ENCODE results near the gene S100B.
"Not testable (repeated sequence)": the region's sequence is repeated elsewhere in the genome, so short reads cannot be mapped to it uniquely, and the experiment has no call there.

Gene S100B

GRCh38 chr21:46604975-46605766 lies at the start of gene S100B:
Gene S100B, minus strand, starts transcription at chr21:46605082. Its CDS starts 2,667 bp downstream, at chr21:46602415.
- DNase-seq (ENCODE audit: low read depth in 3 of 3): no peak

GRCh38 chr21:46651121-46651520 lies 46.2 kb upstream of the S100B start:
- DNase-seq (ENCODE audit: low read depth in 3 of 3): no peak

- DNase-seq (ENCODE audit: low read depth in 3 of 3): no peak
These were observed 45.7 kb upstream of the S100B start for GRCh38 chr21:46650476-46651098.

- DNase-seq (ENCODE audit: low read depth in 3 of 3): no peak
These were observed 44.5 kb upstream of the S100B start for GRCh38 chr21:46649356-46649755.

GRCh38 chr21:46648539-46648938 lies 43.7 kb upstream of the S100B start:
- no peak for DNase-seq (ENCODE audit: low read depth in 3 of 3)

- no peak for DNase-seq (ENCODE audit: low read depth in 3 of 3)
These were observed 41.8 kb upstream of the S100B start for GRCh38 chr21:46646541-46647154.

- no peak for DNase-seq (ENCODE audit: low read depth in 3 of 3)
These were observed 41.0 kb upstream of the S100B start for GRCh38 chr21:46645840-46646239.

GRCh38 chr21:46643379-46644177 lies 38.7 kb upstream of the S100B start:
- DNase-seq (ENCODE audit: low read depth in 3 of 3): no peak

GRCh38 chr21:46641656-46642055 lies 36.8 kb upstream of the S100B start:
- DNase-seq (ENCODE audit: low read depth in 3 of 3): no peak

GRCh38 chr21:46639489-46640386 lies 34.9 kb upstream of the S100B start:
- DNase-seq (ENCODE audit: low read depth in 3 of 3): no peak

- no peak for DNase-seq (ENCODE audit: low read depth in 3 of 3)
These were observed 33.3 kb upstream of the S100B start for GRCh38 chr21:46637952-46638746.

- DNase-seq (ENCODE audit: low read depth in 3 of 3): no peak
These were observed 31.8 kb upstream of the S100B start for GRCh38 chr21:46636550-46637285.

GRCh38 chr21:46636181-46636512 lies 31.3 kb upstream of the S100B start:
- no peak for DNase-seq (ENCODE audit: low read depth in 3 of 3)

GRCh38 chr21:46635324-46636180 lies 30.7 kb upstream of the S100B start, which contains the start of gene PRMT2:
Gene PRMT2, plus strand, starts transcription at chr21:46635674. Its CDS starts 1,278 bp downstream, at chr21:46636952.
- DNase-seq (ENCODE audit: low read depth in 3 of 3): peak; percentile 93 to 96 (median 95)

GRCh38 chr21:46634966-46635323 lies 30.1 kb upstream of the S100B start:
- peak in 1 of 3 donors; percentile 37 for DNase-seq (ENCODE audit: low read depth in 3 of 3)

- no peak for DNase-seq (ENCODE audit: low read depth in 3 of 3)
These were observed 29.5 kb upstream of the S100B start for GRCh38 chr21:46634427-46634826.

GRCh38 chr21:46633566-46633965 lies 28.7 kb upstream of the S100B start:
- no peak for DNase-seq (ENCODE audit: low read depth in 3 of 3)

GRCh38 chr21:46630915-46631314 lies 26.0 kb upstream of the S100B start:
- not testable (repeated sequence) for DNase-seq (ENCODE audit: low read depth in 3 of 3)

- no peak for DNase-seq (ENCODE audit: low read depth in 3 of 3)
These were observed 24.0 kb upstream of the S100B start for GRCh38 chr21:46628868-46629267.
